Body of pancreas (tissue), 4 donors: ENCODE data around the gene EFNA2. TPM values are rescaled to one million over a fixed set of nuclear protein-coding genes. Genes with fewer than 3 reads are reported as not detected.

ENCODE experiments used
- ATAC-seq: fragments of 150-250 bp; one replicate; pipeline ENCODE4 v1.9.1; 2016
- DNase-seq, 4 donors: peaks; one replicate each; pipeline ENCODE4 v3.0.0-alpha.2; 2019
- H3K27ac ChIP-seq, 4 donors: fragments of 200-600 bp; sonication (generic); 1 replicate in 3 of 4; 2 replicates in 1 of 4; pipeline versions ENCODE4 v1.5.1 to v1.6.1; 2016 to 2019; ENCODE audit warnings: mild to moderate bottlenecking in 1 of 4, mixed read lengths in 1 of 4, moderate library complexity in 1 of 4
- H3K27me3 ChIP-seq, 2 donors: fragments of 200-600 bp; sonication (generic); one replicate each; pipeline ENCODE4 v1.6.0; 2016; ENCODE audit warnings: mild to moderate bottlenecking in 1 of 2
- H3K36me3 ChIP-seq, 2 donors: fragments of 200-600 bp; sonication (generic); replicated peaks in 1 of 2; 2 replicates each; pipeline ENCODE4 v1.5.1; 2016; ENCODE audit warnings: low read depth in 2 of 2; ENCODE audit not compliant: insufficient read depth in 1 of 2
- H3K4me1 ChIP-seq: fragments of 200-600 bp; sonication (generic); one replicate; pipeline ENCODE4 v1.6.0; 2016
- H3K4me3 ChIP-seq, 2 donors: fragments of 200-600 bp; sonication (generic); 1 replicate in 1 of 2; 2 replicates in 1 of 2; pipeline ENCODE4 v1.5.1; 2016 to 2019
- H3K9me3 ChIP-seq, 3 donors: fragments of 200-600 bp; sonication (generic); 1 replicate in 2 of 3; 2 replicates in 1 of 3; pipeline ENCODE4 v1.5.1; 2016
- CTCF ChIP-seq, 7 experiments: fragments of 450-650 bp in 4 of 7; fragments of 200-600 bp in 3 of 7; sonication (generic) in 3 of 7; IDR thresholded peaks; one replicate each; pipeline ENCODE4 v1.5.1; 2016 to 2019; ENCODE audit warnings: antibody characterized with exemption in 7 of 7
- POLR2A ChIP-seq, 3 donors: fragments of 450-650 bp; IDR thresholded peaks; one replicate each; pipeline ENCODE4 v1.6.1; 2016; ENCODE audit warnings: antibody characterized with exemption in 3 of 3, mild to moderate bottlenecking in 2 of 3
- WGBS, 2 donors: methylation state at CpG; one replicate each; pipeline ENCODE4 v1.1.5; 2017; 5-methylcytosine and 5-hydroxymethylcytosine counted together
- intact Hi-C: fragments of 100-400 bp; cut with DNase I; formaldehyde crosslinking; loops from one replicate; pipeline ENCODE4 v1.15.1; 2023
- total RNA-seq, 2 donors: library from RNA; depleted of rRNA; stranded (reverse); fragments of >200 nt; gene quantifications; one replicate each; pipeline ENCODE4 v1.1.0, GENCODE V29; 2016

EFNA2 gene
- total RNA-seq, 2 donors from 2014 or later: not detected

GRCh38 chr19:1311543-1312091 lies 25.9 kb downstream of the EFNA2 start:
- H3K27me3 ChIP-seq: no peaks in the 10 kb centered on the region
- no peak for ATAC-seq
- WGBS, 2 donors: 74 to 79% methylated on average over 8 to 21 of the region's 21 CpGs

GRCh38 chr19:1312767-1313694 lies 27.4 kb downstream of the EFNA2 start:
- no peaks in the 10 kb centered on the region for H3K9me3 ChIP-seq
- intact Hi-C loops: no loop called here
- no peak overlapping the region for H3K4me3 ChIP-seq
- H3K27ac ChIP-seq: no peak overlapping the region
- H3K4me1 ChIP-seq: peaks cover 10% of the 10 kb centered on the region
- 43 to 80% methylated on average over 2 to 33 of the region's 61 CpGs for WGBS, 2 donors
- ATAC-seq (no peak), DNase-seq (peak in 1 of 4 donors; percentile 20)
- no peaks in the 10 kb centered on the region for H3K27me3 ChIP-seq
- TF ChIP-seq CTCF (IDR thresholded peaks at IDR 0.05) (no peak), POLR2A (IDR thresholded peaks at IDR 0.05) (no peak)
- H3K36me3 ChIP-seq: no peaks in the 10 kb centered on the region

More at GRCh38 chr19:1311543-1312091, 25.9 kb downstream of the EFNA2 start:
- no peak for TF ChIP-seq CTCF (IDR thresholded peaks at IDR 0.05)
- TF ChIP-seq POLR2A (IDR thresholded peaks at IDR 0.05): no peak
- DNase-seq: no peak
- H3K27ac ChIP-seq: no peak overlapping the region
- peaks cover 10% of the 10 kb centered on the region for H3K4me1 ChIP-seq
- H3K36me3 ChIP-seq: no peaks in the 10 kb centered on the region
- H3K9me3 ChIP-seq: no peaks in the 10 kb centered on the region
- intact Hi-C loops: no loop called here
- no peak overlapping the region for H3K4me3 ChIP-seq

- no peaks in the 10 kb centered on the region for H3K36me3 ChIP-seq
- H3K4me1 ChIP-seq: peaks cover 10% of the 10 kb centered on the region
- TF ChIP-seq CTCF (IDR thresholded peaks at IDR 0.05): no peak
- no peak for ATAC-seq
- no peak overlapping the region for H3K27ac ChIP-seq
- 70 to 75% methylated on average over 29 to 30 of the region's 32 CpGs for WGBS, 2 donors
- intact Hi-C loops: no loop called here
- H3K27me3 ChIP-seq: peaks cover 0 to 8% of the 10 kb centered on the region in 2 donors
- no peak for DNase-seq
- H3K9me3 ChIP-seq: no peaks in the 10 kb centered on the region
- no peak overlapping the region for H3K4me3 ChIP-seq
Measured at GRCh38 chr19:1313695-1314613, 28.3 kb downstream of the EFNA2 start.

- ATAC-seq: peak; percentile 71
- Histone ChIP-seq H3K27me3 (peaks cover 0 to 8% of the 10 kb centered on the region in 2 donors), H3K4me1 (peaks cover 10% of the 10 kb centered on the region), H3K4me3 (no peak overlapping the region), H3K27ac (no peak overlapping the region), H3K9me3 (no peaks in the 10 kb centered on the region), H3K36me3 (no peaks in the 10 kb centered on the region)
- peak; percentile 33 to 65 (median 52) for DNase-seq
- 7% methylated on average over 58 of the region's 58 CpGs; no CpG with 5 or more reads in 1 of the 2 donors for WGBS, 2 donors
- intact Hi-C loops: no loop called here
- TF ChIP-seq POLR2A (IDR thresholded peaks at IDR 0.05) (no peak), CTCF (IDR thresholded peaks at IDR 0.05) (peak; percentile 49 to 76 (median 54))
Measured at GRCh38 chr19:1315470-1316166, 29.9 kb downstream of the EFNA2 start.
